Chondrocyte (in vitro differentiated cells): ENCODE measurements around the gene ZNF236. TPM values are rescaled to one million over a fixed set of nuclear protein-coding genes. Genes with fewer than 3 reads are reported as not detected.
"Not testable (repeated sequence)": the region's sequence is repeated elsewhere in the genome, so short reads cannot be mapped to it uniquely, and the experiment has no call there.

Experiments used
- DNase-seq: peaks from one replicate; pipeline ENCODE4 v3.0.0; 2021; ENCODE audit warnings: mixed read lengths, low spot score
- H3K27ac Mint-ChIP-seq: one replicate; pipeline ENCODE4 v1.8.0; 2021; ENCODE audit warnings: mild to moderate bottlenecking, moderate library complexity, mixed read lengths; ENCODE audit not compliant: unreplicated experiment
- H3K27me3 Mint-ChIP-seq: 2 replicates; pipeline ENCODE4 v1.8.0; 2021; ENCODE audit warnings: low read depth, mixed read lengths
- H3K36me3 Mint-ChIP-seq: 2 replicates; pipeline ENCODE4 v1.8.0; 2021; ENCODE audit warnings: low read depth, mixed read lengths
- H3K4me1 Mint-ChIP-seq: 2 replicates; pipeline ENCODE4 v1.8.0; 2021; ENCODE audit warnings: low read depth, mild to moderate bottlenecking, mixed read lengths
- H3K4me3 Mint-ChIP-seq: one replicate; pipeline ENCODE4 v1.8.0; 2021; ENCODE audit warnings: mild to moderate bottlenecking, moderate library complexity, mixed read lengths; ENCODE audit not compliant: unreplicated experiment
- H3K9me3 Mint-ChIP-seq: 2 replicates; pipeline ENCODE4 v1.8.0; 2021; ENCODE audit warnings: low read depth, mixed read lengths
- CTCF ChIP-seq: fragments of 200-600 bp; sonication (generic); IDR thresholded peaks from 2 replicates; pipeline ENCODE4 v1.5.0; 2021; ENCODE audit warnings: antibody characterized with exemption, mild to moderate bottlenecking, moderate library complexity
- total RNA-seq: library from RNA; stranded (reverse); gene quantifications from 3 replicates; pipeline ENCODE4 v1.2.1, GENCODE V29; 2021

ZNF236 gene
- total RNA-seq, 1 donor from 2014 or later = 14.3 TPM

GRCh38 chr18:77017355-77017754 is 195.0 kb downstream of the ZNF236 start:
- no peak for DNase-seq
- Mint-ChIP-seq H3K36me3 (peaks cover 15% of the 10 kb centered on the region), H3K27ac (no peak overlapping the region), H3K4me1 (no peaks in the 10 kb centered on the region), H3K4me3 (no peak overlapping the region), H3K27me3 (no peaks in the 10 kb centered on the region), H3K9me3 (no peaks in the 10 kb centered on the region)
- TF ChIP-seq CTCF = no peak

- peaks cover 15% of the 10 kb centered on the region for H3K36me3 Mint-ChIP-seq
- not testable (repeated sequence) for DNase-seq, H3K4me1 Mint-ChIP-seq, H3K4me3 Mint-ChIP-seq, H3K9me3 Mint-ChIP-seq, H3K27me3 Mint-ChIP-seq, H3K27ac Mint-ChIP-seq
Observed at GRCh38 chr18:77018650-77019049, 196.3 kb downstream of the ZNF236 start.

- H3K27ac Mint-ChIP-seq = no peak overlapping the region
- TF ChIP-seq CTCF = no peak
- no peaks in the 10 kb centered on the region for H3K9me3 Mint-ChIP-seq
- H3K4me3 Mint-ChIP-seq = no peak overlapping the region
- H3K36me3 Mint-ChIP-seq = peaks cover 15% of the 10 kb centered on the region
- H3K4me1 Mint-ChIP-seq = no peaks in the 10 kb centered on the region
- DNase-seq = no peak
- no peaks in the 10 kb centered on the region for H3K27me3 Mint-ChIP-seq
Observed at GRCh38 chr18:77019641-77020040, 197.3 kb downstream of the ZNF236 start.
